GM23338 (cell line): ENCODE measurements around the gene ST3GAL6.

Experiments
- CTCF ChIP-seq, 2 experiments: fragments of 200-600 bp in 1 of 2; sonication (generic) in 1 of 2; conservative IDR thresholded peaks; 2 replicates each; pipeline versions ENCODE4 v1.5.1 to v1.6.1; 2016 to 2017; ENCODE audit warnings: antibody characterized with exemption in 2 of 2, low read depth in 2 of 2, mild to moderate bottlenecking in 2 of 2, moderate library complexity in 1 of 2
- POLR2AphosphoS5 ChIP-seq: IDR thresholded peaks from 2 replicates; pipeline ENCODE4 v1.6.1; 2016; ENCODE audit warnings: antibody characterized with exemption, low read depth

DNA sequence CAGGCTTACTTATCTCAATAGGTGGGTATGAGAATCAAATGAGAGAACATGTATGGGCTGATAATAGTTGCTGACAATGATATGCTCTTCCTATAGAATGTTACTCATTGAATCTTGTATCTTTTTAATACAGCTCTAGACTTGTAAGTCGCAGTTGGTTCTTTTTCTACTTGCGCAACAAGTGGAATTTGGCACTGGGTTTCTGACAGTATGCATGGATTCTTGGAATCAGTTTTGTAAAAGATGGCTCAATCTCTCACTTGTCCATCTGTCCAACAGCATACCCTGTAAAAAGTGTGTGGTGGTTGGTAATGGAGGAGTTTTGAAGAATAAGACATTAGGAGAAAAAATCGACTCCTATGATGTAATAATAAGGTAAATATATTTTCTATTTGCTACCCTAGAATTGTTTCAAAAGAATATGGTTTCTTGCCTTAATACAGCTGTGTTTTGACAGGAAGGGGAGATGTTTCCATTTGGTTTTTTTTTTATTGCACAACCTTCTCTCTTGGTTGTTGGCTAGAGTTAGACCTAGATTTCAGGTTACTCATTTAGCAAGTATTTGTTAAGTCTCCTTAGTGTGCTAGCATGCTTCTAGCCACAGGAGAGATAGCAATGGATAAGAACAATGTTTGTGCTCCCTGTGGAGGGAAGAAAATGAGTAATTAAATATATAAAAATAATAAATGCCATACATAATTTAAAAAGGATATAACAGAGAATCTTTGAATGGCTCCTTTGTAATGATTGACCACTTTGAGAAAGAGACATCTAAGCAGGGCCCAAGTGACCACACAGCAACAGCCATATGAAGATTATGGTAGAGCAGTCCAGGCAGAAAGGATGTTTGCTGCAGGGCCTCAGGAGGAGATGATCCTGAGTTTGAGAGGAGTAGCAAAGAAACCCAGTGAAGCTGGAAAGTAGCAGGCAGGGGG lies 21.8 kb downstream of the ST3GAL6 start:
- no peak for TF ChIP-seq POLR2AphosphoS5
- no peak for TF ChIP-seq CTCF (conservative IDR thresholded peaks at IDR 0.05; ENCODE audit: low read depth in 2 of 2)
